Fibroblast of lung (primary cell): ENCODE data around the gene TESK2. TPM values are rescaled to one million over a fixed set of nuclear protein-coding genes. Genes with fewer than 3 reads are reported as not detected.

Experiments used
- DNase-seq, 2 donors: peaks; one replicate each; pipeline versions ENCODE4 v3.0.0 to v3.0.0-alpha.2; 2010; ENCODE audit warnings: low read depth in 2 of 2
- H2AFZ ChIP-seq: 2 replicates; pipeline ENCODE4 v1.5.1; 2012; ENCODE audit warnings: low read length, control low read depth, inconsistent platforms
- H3K27ac ChIP-seq: 2 replicates; pipeline ENCODE4 v1.5.1; 2011; ENCODE audit warnings: low read length, control low read depth; ENCODE audit not compliant: insufficient read depth
- H3K27me3 ChIP-seq: 2 replicates; pipeline ENCODE4 v1.5.1; 2011; ENCODE audit warnings: mild to moderate bottlenecking, low read length; ENCODE audit not compliant: control insufficient read depth, insufficient read depth
- H3K36me3 ChIP-seq: 2 replicates; pipeline ENCODE4 v1.5.1; 2011; ENCODE audit warnings: low read length; ENCODE audit not compliant: control insufficient read depth, insufficient read depth
- H3K4me1 ChIP-seq: 2 replicates; pipeline ENCODE4 v1.5.1; 2011; ENCODE audit warnings: low read length; ENCODE audit not compliant: control insufficient read depth, insufficient read depth; ENCODE audit errors: extremely low read depth
- H3K4me2 ChIP-seq: 2 replicates; pipeline ENCODE4 v1.5.1; 2011; ENCODE audit warnings: low read length, control low read depth; ENCODE audit not compliant: insufficient read depth; ENCODE audit errors: extremely low read depth
- H3K4me3 ChIP-seq, 4 experiments: fragments of 200-600 bp in 1 of 4; sonication (generic) in 1 of 4; replicated peaks in 1 of 4; 2 replicates each; pipeline ENCODE4 v1.5.1; 2011 to 2016; ENCODE audit warnings: low read length in 4 of 4, low read depth in 3 of 4, mild to moderate bottlenecking in 3 of 4, control low read depth in 2 of 4, inconsistent platforms in 1 of 4, mixed read lengths in 1 of 4; ENCODE audit not compliant: insufficient read depth in 1 of 4; ENCODE audit errors: control extremely low read depth in 1 of 4
- H3K79me2 ChIP-seq: 2 replicates; pipeline ENCODE4 v1.5.1; 2012; ENCODE audit warnings: mild to moderate bottlenecking, low read length, inconsistent platforms; ENCODE audit not compliant: control insufficient read depth, insufficient read depth
- H3K9ac ChIP-seq: 2 replicates; pipeline ENCODE4 v1.5.1; 2011; ENCODE audit warnings: mild to moderate bottlenecking, low read length, control low read depth; ENCODE audit not compliant: insufficient read depth
- H3K9me3 ChIP-seq: 2 replicates; pipeline ENCODE4 v1.5.1; 2012; ENCODE audit warnings: low read depth, low read length; ENCODE audit not compliant: control insufficient read depth, insufficient read depth
- H4K20me1 ChIP-seq: 2 replicates; pipeline ENCODE4 v1.5.1; 2011; ENCODE audit warnings: low read length; ENCODE audit not compliant: control insufficient read depth, insufficient read depth; ENCODE audit errors: extremely low read depth
- EZH2 ChIP-seq: IDR thresholded peaks from 2 replicates; pipeline ENCODE4 v1.5.1; 2012; ENCODE audit warnings: low read length, control low read depth, mild to moderate bottlenecking; ENCODE audit errors: missing control alignments
- polyA plus RNA-seq, 2 donors: library from polyadenylated mRNA; depleted of rRNA in 1 of 2; stranded (reverse) in 1 of 2; unstranded in 1 of 2; fragments of >200 nt; gene quantifications; 2 replicates each; pipeline ENCODE4 v1.2.1, GENCODE V29; 2011 to 2012; ENCODE audit warnings: missing spikeins in 1 of 2
- total RNA-seq: library from RNA; depleted of rRNA; stranded (reverse); fragments of >200 nt; gene quantifications from 2 replicates; pipeline ENCODE4 v1.2.1, GENCODE V29; 2014
- TF ChIP-seq, protein P1 (sequence below), 2 donors: IDR thresholded peaks in 1 of 2; conservative IDR thresholded peaks in 1 of 2; 1 replicate in 1 of 2; 2 replicates in 1 of 2; pipeline ENCODE4 v1.5.1; 2011 to 2012; ENCODE audit warnings: low read length in 2 of 2, control low read depth in 1 of 2, inconsistent platforms in 1 of 2, low read depth in 1 of 2, mild to moderate bottlenecking in 1 of 2

TESK2 gene
- total and polyA plus RNA-seq, 2 donors (not counting 1 experiment from before 2014, with no cell fraction given), result 1.7 to 4.3 TPM

DNA sequence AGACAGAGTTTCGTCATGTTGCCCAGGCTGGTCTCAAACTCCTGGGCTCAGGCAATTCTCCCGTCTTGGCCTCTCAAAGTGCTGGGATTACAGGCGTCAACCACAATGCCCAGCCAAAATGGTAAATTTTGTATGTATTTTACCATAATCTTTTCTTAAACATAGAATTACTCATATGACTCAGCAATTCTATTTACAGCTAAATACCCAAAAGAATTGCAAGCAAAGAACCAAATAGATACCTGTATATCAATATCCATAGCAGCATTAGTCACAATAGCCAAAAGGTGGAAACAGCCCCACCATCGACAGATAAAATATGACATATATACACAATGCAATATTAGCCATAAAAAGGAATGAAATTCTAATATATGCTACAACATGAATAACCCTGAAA is 36.5 kb downstream of the TESK2 start:
- H3K9ac ChIP-seq, result no peak overlapping the region
- H3K4me2 ChIP-seq, result no peak overlapping the region
- no peak overlapping the region for H3K27ac ChIP-seq
- no peaks in the 10 kb centered on the region for H3K27me3 ChIP-seq
- TF ChIP-seq EZH2, result no peak
- H2AFZ ChIP-seq, result no peak overlapping the region
- DNase-seq, result no peak
- H3K4me1 ChIP-seq, result no peaks in the 10 kb centered on the region
- H3K4me3 ChIP-seq, result no peak overlapping the region
- no peaks in the 10 kb centered on the region for H3K36me3 ChIP-seq
- no peaks in the 10 kb centered on the region for H4K20me1 ChIP-seq
- no peaks in the 10 kb centered on the region for H3K79me2 ChIP-seq
- H3K9me3 ChIP-seq, result no peaks in the 10 kb centered on the region

DNA sequence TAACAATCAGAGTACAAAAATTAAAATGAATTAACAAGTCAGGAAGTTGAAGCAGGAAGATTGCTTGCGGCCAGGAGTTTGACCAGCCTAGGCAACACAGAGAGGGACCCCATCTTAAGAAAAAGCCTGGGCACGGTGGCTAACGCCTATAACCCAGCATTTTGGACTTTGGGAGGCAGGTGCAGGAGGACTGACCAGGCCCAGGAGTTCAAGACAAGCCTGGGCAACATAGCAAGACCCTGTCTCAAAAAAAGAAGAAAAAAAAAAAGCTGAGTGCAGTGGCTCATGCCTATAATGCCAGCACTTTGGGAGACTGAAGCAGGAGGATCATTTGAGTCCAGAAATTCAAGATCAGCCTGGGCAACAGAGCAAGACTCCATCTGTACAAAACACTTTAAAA is 38.5 kb downstream of the TESK2 start:
- Histone ChIP-seq H3K27me3 (no peaks in the 10 kb centered on the region), H2AFZ (no peak overlapping the region), H3K36me3 (no peaks in the 10 kb centered on the region), H3K9me3 (no peaks in the 10 kb centered on the region), H3K9ac (no peak overlapping the region), H3K27ac (no peak overlapping the region), H3K4me1 (no peaks in the 10 kb centered on the region), H3K4me2 (no peak overlapping the region), H4K20me1 (no peaks in the 10 kb centered on the region), H3K4me3 (no peak overlapping the region), H3K79me2 (no peaks in the 10 kb centered on the region)
- TF ChIP-seq, protein P1, sequence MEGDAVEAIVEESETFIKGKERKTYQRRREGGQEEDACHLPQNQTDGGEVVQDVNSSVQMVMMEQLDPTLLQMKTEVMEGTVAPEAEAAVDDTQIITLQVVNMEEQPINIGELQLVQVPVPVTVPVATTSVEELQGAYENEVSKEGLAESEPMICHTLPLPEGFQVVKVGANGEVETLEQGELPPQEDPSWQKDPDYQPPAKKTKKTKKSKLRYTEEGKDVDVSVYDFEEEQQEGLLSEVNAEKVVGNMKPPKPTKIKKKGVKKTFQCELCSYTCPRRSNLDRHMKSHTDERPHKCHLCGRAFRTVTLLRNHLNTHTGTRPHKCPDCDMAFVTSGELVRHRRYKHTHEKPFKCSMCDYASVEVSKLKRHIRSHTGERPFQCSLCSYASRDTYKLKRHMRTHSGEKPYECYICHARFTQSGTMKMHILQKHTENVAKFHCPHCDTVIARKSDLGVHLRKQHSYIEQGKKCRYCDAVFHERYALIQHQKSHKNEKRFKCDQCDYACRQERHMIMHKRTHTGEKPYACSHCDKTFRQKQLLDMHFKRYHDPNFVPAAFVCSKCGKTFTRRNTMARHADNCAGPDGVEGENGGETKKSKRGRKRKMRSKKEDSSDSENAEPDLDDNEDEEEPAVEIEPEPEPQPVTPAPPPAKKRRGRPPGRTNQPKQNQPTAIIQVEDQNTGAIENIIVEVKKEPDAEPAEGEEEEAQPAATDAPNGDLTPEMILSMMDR (conservative IDR thresholded peaks at IDR 0.05 in 1 of 2, IDR thresholded peaks at IDR 0.05 in 1 of 2; ENCODE audit: low read depth in 1 of 2, low read length in 2 of 2), result no peak
- no peak for TF ChIP-seq EZH2
- DNase-seq, result no peak

DNA sequence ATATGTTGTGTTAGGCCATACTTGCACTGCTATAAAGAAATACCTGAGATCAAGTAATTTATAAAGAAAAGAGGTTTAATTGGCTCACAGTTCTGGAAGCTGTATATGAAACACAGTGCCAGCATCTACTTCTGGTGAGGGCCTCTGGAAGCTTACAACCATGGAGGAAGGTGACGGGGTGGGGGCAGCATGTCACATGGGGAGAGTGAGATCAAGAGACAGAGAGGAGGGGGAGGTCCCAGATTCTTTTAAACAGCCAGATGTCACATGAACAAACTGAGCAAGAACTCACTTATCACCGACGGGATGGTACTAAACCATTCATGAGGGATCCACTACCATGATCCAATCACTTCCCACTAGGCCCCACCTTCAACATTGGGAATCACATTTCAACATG is 42.6 kb downstream of the TESK2 start:
- Histone ChIP-seq H3K9ac (no peak overlapping the region), H3K4me1 (no peaks in the 10 kb centered on the region), H3K4me3 (no peak overlapping the region), H4K20me1 (no peaks in the 10 kb centered on the region), H3K9me3 (no peaks in the 10 kb centered on the region), H3K36me3 (no peaks in the 10 kb centered on the region), H3K79me2 (no peaks in the 10 kb centered on the region), H3K27ac (no peak overlapping the region), H2AFZ (no peak overlapping the region), H3K4me2 (no peak overlapping the region), H3K27me3 (no peaks in the 10 kb centered on the region)
- DNase-seq, result no peak
- TF ChIP-seq, protein P1 (conservative IDR thresholded peaks at IDR 0.05 in 1 of 2, IDR thresholded peaks at IDR 0.05 in 1 of 2; ENCODE audit: low read depth in 1 of 2, low read length in 2 of 2), result no peak
- no peak for TF ChIP-seq EZH2
